ENCODE data around the gene SVBP.
"Not testable (repeated sequence)": the region's sequence is repeated elsewhere in the genome, so short reads cannot be mapped to it uniquely, and the experiment has no call there.

SVBP gene, protein sequence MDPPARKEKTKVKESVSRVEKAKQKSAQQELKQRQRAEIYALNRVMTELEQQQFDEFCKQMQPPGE

DNA sequence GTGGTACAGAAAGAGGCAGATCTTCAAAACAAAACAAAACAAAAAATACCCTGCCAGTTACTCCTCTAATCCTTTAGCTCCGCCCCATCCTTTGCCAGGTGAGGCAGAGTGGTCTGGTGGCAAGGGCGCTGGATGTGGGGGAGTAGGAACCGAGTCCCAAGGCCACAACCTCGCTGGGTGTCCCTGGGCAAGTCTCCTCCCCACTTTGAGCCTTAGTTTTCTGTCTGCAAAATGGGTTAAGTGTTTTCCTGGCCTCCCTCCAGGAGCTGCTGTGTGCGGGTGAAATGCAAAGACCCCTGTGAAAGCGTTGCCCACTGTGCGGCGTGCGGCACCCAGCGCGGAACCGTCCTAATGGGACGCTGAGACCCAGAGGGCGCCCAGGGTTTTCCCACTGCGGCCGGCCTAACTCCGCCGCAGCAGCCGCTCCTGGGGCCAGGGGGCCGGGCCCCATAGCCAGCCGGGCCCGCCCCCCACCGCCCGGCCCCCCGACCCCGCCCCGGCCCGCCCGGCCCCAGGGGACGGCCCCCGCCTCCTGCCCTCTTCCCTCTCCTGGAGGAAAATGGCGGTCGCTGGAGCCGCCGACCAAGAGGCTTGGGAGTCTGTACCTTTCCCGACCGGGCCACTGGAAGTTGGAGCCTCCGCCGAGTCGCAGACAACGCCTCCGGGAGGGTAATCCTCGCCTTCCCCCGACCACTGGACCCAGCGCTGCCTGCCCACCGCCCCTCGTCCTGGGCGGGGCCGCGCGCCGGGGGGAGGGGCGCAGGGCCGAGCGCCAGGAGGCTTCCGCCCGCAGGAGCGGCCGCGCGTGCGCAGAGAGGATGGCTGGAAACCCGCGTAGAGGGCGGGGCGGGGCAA, at the start of gene SVBP, which contains the start of gene ERMAP:
Gene SVBP (minus strand): TSS at position 813 of the 855 bp plus-strand sequence. CDS start 853 bp downstream, outside the sequence.
Gene ERMAP (plus strand): TSS at position 538 of the 855 bp plus-strand sequence. CDS start 13,327 bp downstream, outside the sequence.
- peak; percentile 85 for DNase-seq

DNA sequence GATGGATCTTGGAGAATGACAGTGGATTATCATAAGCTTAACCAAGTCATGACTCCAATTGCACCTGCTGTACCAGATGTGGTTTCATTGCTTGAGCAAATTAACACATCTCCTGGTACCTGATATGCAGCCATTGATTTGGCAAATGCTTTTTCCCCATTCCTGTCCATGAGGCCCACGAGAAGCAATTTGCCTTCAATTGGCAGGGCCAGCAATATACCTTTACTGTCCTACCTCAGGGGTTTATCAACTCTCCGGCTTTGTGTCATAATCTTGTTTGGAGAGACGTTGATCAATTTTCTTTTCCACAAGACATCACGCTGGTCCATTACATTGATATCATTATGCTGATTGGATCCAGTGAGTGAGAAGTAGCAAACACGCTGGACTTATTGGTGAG, 49.4 kb upstream of the SVBP start:
- DNase-seq: no peak

DNA sequence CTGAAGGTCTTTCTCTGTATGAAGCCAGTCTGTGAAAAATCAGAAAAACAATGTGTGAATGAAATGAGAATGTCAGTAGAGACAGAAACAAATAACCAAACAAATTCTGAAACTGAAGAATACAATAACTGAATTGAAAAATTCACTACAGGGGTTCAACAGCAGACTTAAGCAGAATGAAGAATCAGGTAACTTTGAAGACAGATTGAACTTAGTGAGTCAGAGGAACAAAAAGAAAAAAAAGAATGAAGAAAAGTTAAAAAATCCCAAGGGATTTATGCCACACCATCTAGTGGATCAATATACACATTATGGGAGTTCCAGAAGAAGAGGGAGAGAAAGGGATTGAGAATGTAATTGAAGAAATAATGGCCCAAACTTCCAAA, 43.8 kb upstream of the SVBP start:
- no peak for DNase-seq

DNA sequence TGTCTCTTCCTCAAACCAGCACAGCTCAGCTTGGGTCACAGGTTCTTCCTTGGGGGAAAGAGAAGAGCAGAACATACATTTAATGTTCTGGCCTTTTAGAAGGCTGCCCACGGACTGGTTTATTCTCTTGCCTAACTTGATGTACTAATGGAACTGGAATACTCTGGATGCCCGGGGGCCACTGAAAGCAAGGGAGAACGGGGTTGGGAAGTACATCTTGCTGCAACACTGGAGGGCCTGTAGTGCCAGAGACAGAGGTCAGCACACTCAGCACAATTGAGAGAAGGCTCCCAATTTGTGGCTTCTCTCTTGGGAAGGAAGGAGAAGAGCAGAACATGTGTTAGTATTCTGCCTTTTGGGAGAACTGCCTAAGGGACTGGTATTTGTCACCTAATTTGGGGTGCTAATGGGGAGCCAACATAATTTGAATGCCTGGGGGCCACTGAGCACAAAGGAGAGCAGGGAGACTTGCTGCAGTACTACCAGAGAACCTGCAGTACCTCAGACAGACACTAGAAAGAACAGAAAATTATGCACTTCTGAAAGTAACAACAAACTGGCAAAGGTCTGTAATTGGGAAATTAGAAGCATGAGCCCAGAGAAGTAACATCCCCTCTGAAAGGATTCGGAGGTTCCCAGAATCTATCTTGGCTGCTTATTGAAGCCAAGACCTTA, 43.3 kb upstream of the SVBP start:
- DNase-seq: no peak

DNA sequence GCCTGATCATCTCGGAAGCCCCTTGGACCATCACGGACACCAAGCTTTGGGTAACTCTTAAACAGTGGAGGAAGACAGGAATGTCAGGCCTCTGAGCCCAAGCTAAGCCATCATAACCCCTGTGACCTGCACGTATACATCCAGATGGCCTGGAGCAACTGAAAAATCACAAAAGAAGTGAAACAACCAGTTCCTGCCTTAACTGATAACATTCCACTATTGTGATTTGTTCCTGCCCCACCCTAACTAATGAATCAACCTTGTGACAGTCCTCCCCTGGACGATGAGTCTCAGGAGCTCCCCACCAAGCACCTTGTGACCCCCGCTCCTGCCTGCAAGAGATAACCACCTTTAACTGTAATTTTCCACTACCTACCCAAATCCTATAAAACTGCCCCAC, 42.2 kb upstream of the SVBP start:
- DNase-seq: not testable (repeated sequence)

DNA sequence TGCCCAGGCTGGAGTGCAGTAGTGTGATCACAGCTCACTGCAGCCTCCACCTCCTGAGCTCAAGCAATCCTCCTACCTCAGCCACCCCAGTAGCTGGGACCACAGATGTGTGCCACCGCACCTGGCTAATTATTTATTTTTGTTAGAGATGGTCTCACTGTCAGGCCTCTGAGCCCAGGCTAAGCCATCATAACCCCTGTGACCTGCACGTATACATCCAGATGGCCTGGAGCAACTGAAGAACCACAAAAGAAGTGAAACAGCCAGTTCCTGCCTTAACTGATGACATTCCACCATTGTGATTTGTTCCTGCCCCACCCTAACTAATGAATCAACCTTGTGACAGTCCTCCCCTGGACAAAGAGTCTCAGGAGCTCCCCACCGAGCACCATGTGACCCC, 39.4 kb upstream of the SVBP start:
- DNase-seq: not testable (repeated sequence)

DNA sequence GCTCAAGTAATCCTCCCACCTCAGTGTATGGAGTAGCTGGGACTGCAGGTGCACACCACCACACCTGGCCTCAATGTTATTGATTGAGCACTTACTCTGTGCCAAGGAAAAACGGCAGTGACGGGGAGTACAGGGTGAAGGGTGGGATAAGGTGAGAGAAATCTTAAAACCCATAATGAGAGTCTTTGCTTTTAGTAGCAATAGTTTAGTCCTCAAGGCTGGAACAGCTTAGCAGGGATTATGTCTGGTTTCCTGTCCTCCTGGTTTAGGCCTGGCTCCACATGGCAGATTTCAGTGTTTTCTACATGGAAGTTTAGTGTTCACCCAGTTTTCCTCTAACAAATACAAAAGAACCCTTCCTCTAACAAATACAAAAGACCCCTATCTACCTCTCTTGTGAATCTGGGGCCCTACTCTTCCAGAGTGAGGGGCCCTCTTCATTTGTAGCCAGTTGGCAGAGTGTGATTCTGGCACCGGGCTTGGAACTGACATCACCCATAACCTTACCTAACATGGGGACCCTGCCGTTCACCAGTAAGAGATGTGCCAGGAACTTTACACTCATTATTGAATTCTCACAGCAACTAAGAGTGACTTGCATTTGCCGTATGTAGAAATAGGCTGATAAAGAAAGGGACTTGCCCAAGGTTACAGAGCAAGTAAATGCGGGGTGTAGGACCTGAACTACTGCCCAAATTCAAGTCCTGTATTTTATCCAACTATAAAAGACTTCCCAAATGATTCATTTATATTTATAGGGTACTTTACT, 36.1 kb upstream of the SVBP start:
- peak; percentile 19 for DNase-seq

DNA sequence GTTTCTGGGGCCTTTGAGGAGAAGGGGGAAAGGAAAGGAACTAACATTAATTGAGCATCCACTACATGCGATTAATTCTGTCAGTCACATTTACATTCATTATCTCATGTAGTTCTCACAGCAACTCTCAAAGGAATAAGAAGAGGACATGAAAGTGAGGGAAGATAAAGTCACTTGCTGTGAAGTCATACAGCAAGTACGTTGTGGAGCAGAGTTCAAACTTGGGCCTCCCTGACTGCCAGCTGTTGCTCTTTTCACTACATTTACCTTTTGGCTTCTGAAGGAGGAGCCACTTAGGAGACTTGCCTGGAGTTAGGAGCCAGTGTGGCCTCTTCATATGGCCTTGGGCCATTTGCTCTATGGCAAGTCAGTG, 35.4 kb upstream of the SVBP start:
- peak; percentile 66 for DNase-seq

DNA sequence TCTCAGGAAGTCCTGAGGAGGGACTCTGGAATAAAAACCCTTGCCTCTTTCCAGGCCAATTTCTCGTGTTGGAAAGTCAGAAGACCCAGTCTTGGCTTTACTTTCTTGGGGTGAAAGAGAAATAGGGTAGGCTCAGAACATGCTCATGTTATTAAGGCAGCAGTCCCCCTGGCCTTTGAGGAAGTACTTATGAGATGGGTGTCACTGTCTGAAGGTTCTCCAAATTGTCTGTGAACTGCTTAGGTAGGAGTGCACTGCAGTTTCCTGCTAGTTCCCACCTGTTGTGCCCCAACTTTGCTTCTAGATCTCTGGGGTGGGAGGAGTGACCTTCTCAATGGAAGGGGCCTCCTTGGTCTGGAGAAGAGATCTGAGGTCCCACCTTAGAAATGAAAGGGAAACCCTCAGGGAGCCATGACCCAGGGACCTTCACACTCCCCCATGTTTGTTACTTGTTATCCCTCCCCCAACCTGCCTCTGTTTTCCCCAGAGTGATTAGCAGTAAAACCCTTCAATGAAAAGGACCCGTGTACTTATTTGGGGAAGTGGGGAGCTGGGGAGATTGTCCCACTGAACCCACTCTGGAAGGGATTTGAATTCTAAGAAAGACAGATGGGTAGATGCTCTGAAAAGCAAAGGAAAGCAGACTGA, 34.9 kb upstream of the SVBP start:
- DNase-seq: no peak

DNA sequence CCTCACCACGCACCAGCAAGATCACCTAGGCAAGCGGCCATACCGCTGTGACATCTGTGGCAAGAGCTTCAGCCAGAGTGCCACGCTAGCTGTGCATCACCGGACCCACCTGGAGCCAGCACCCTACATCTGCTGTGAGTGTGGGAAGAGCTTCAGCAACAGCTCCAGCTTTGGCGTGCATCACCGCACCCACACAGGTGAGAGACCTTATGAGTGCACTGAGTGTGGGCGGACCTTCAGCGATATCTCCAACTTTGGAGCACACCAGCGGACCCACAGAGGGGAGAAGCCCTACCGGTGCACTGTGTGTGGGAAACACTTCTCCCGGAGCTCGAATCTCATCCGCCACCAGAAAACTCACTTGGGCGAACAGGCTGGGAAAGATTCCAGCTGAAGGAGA, 34.2 kb upstream of the SVBP start:
- no peak for DNase-seq

DNA sequence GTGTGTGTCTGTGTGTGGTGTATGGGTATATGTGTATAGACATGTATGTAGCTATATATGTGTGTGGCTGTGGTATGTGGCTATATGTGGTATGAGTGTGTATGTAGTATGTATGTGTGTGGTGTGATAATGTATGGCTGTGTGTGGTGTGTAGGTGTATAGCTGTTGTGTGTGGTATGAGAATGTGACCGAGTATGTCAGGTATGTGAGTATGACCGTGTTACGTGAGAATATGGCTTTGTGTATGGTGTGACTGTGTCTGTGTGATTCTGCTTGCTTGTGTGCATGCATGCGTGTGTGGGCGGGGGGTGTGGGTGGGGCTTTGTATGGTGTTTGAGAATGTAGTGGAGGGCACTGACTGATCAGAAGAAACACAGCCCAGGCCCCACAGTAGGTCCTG, 32.7 kb upstream of the SVBP start:
- DNase-seq: no peak

DNA sequence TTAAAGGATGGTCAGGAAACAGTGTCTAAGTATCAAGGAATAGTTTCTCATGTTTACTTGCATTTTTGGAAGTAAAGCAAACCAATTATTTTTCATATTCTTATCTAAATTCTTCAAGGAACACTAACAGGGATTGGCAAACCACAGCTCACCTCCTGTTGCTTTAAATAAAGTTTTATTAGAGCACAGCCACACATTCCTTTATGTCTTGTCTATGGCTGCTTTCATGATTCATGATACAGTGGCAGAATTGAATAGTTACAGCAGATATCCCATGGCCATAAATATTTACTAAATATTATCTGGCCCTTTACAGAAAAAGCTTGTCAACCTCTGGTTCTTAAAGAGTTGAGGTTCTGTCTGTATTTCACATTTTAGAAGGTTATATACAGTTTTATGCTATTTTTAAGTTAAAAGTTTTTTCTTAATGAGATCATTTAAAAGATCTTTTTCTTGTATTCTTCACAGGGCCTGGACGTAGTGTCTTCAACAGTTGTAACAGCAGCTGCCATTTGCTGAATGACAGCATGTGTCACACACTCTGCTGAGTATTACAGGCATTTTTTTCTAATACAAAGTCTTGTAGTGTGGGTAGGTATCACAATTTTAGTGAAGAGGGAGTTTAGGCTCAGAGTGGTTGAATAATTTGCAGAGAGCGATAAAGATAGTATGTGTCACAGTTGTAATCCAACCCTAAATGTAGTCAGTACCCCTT, 31.8 kb upstream of the SVBP start:
- no peak for DNase-seq

DNA sequence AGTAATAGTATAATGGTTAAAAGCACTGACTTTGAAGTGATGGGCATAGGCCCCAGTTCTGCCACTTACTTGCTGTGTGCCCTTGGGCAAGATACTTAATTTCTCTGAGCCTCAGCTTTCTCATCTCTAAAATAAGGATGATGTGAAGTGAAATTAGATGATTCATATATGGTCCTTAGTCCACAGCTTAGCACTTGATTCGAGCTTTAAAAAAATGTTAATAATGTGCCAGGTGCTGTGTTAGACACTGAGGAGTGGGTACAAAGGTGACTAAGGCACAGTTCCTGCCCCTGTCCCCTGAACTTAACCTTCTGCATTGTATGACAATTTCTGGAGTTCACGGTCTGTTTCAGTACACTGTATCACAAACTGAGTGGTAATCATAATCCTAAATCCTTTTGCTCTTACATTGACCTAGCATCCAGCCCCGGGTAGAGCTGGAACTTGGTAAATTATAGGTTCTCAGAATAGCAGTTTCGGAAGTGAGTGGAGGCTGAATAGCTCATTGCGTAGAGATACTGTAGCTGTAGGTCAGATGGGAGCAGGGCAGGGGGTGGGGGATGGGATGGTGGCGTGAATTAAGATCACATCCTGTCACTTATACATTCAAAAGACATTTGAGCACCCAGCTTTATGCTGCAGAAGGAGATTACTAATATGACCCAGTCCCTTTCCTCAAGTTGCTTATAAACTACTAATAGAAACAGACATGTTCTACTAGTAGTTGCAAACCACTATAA, 30.7 kb upstream of the SVBP start:
- DNase-seq: no peak

DNA sequence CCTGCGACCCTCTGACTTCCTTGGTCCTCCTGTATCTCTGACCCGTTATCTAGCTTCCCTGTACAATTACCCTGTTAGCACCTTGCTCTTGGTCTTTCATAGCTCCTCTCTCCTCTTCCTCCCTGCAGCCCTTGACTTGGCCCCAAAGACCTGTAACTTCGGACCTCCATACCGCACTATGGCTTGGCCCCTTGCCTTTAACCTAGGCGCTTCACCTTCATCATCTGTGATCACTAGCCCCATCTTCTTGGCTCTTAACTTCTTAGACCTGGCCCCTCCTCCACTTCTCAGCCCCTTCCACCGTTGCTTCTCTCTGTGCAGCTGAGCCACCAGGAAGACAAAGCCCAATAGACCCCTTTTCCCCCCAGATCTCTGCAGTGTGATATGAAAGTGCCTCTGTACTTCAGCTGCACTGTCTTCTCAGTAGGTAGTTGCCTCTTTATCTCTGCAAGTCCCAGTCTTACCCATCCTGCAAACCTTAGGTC, 30.0 kb upstream of the SVBP start:
- no peak for DNase-seq

DNA sequence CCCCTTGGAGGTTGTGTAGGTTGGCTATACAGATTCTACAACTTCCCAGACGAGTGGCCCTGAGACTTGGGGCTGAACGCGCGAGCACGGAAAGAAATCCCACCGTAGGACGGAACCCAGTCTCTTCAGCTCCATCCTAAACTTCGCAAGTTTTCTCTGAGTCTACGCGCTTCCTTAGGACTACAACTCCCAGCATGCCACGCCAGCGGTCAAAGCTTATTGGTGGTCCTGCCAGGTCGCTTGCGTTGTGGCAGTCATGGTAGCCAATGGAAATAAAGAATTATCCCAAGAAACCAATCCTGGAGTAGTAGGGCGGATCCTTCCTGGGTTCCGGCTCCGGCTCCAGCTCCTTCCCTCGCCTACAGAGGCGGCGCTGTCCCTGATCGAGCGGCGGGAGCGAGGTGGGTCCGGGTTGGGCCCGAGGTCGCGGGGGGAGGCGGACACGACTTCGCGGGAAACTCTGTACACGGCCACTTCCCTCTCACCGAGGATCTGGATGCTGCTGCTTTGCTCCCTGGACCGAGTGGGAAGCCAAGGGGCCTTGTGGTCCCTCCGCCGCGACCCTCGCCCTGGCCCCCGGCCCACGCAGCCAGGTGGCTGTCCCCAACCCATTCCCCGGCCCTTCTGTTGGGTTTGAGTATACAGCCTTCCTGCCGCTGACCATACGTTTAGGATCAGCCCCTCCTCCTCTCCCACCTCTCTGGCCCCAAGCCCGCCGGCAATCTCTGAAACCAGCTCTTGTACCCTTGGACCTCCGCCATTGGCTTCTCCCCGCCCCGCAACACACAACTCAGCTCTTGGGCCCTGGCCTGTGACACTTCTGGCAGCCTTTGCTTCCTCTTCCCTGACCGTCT, 29.3 kb upstream of the SVBP start, which contains the start of gene ZNF691:
Gene ZNF691 (plus strand): TSS at position 357 of the 854 bp plus-strand sequence. CDS start 3,046 bp downstream, outside the sequence.
- DNase-seq: peak; percentile 97

DNA sequence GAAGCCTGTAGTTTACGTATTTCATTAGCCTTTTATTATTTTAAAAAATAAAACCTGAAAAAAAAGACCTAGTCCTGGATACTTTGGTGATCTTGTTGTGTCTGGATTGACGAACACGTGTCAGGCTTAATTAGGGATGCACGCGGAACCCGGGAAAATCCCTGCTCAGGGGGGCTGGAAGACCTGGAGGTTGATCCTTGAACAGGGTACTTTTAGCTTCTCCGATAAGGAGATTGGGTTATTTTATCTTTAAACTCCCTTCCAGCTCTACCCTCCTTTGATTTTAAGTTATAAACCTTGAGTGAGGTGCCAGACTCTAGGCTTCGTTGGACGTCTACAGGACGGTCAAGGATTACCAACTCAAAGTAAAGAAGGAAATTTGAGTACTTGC, 28.7 kb upstream of the SVBP start:
- no peak for DNase-seq

DNA sequence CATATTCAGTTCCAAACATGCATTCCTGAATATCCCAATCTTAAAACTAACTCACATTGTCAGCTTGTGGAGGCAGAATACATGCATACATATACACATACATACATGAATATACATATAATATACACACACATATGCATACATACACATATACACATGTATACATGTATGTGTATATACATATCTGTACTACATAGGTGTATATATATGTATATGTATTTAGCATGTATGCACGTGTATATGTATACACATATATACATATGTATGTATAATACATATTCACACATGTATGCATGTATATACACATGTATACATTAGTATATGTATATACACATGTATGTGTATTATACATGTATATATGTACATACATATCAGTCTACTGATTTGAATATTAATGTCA, 28.0 kb upstream of the SVBP start:
- DNase-seq: no peak

DNA sequence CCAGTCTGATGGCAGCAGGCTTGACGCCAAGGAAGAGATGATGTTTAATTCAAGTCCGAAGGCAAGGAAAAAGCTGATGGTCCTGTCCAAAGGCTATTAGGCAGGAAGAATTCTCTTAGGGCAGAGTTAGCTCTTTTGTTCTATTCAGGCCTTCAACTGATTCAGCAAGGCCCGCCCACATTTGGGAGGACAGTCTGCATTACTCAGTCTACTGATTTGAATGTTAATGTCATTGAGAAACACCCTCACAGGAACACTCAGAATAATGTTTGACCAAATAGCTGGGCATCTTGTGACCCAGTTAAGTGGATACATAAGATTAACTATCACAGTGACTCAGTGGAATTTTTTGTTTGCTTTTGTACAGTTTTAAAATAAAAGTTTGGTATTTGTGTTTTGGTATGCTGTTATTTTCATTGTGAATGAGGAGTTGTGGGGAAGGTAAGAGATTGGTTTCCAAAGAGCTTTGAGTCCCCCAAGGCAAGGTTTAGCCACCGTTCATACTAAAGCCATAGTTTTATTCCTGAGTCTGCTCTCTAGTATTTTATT, 27.5 kb upstream of the SVBP start:
- no peak for DNase-seq

DNA sequence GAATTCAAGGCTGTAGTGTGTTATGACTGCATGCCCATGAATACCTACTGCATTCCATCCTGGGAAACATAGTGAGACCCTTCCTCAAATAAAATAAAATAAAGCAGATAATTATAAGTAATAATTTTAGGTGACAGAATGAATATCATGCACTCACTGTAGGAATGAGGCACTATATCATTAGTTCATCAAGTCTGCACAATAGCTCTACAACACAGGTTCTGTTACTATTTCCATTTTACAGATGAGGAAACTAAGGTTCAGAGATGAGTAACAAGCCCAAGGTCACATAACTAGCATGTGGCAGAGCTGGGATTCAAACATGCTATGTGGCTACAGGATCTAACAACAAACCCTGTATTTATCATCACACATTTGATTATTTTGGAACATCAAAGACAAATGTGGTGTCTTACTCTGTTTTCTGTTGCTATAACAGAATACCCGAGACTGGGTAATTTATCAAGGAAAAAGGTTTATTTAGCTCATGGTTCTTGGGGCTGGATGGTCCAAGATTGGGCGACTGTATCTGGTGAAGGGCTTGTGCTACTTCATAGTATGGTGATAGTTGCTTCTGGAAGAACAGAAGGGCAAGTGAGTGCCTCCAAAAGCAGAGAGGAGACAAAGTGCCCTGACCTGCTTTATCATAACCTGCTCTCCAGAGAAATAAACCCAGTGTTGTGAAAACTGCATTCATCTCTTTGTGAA, 24.4 kb upstream of the SVBP start:
- no peak for DNase-seq
